GM12878 (cell line): ENCODE results near the gene AXIN1. TPM values are rescaled to one million over a fixed set of nuclear protein-coding genes. Genes with fewer than 3 reads are reported as not detected.

Experiments used
- ATAC-seq: fragments of 200-7000 bp; cut with Tn5 transposase; 3 replicates; pipeline ENCODE4 v1.9.1; 2020; ENCODE audit warnings: mild to moderate bottlenecking, moderate library complexity
- BruUV-seq: library from RNA; stranded (reverse); fragments of 400-500 nt; replicated peaks from 2 replicates; lab custom pipeline; 2021; lab: Mats Ljungman, UMichigan
- CTCF ChIA-PET: fragments of 300-600 bp; sonication (Branson Sonifier 250); formaldehyde crosslinking; extraction: SDS; loops from one replicate; lab custom pipeline; 2021; ENCODE audit warnings: inconsistent platforms; lab: Yijun Ruan, JAX
- POLR2A ChIA-PET: fragments of 350-600 bp; formaldehyde crosslinking; extraction: SDS; loops from one replicate; lab custom pipeline; 2021; ENCODE audit warnings: inconsistent platforms; lab: Charles Lee
- RAD21 ChIA-PET: fragments of 300-600 bp; sonication (Branson Sonifier 250); formaldehyde crosslinking; loops from one replicate; lab custom pipeline; 2023; ENCODE audit warnings: antibody characterized with exemption; ENCODE audit not compliant: unreplicated experiment; lab: Charles Lee
- SMC1A ChIA-PET: fragments of 300-600 bp; sonication (Branson Sonifier 250); formaldehyde crosslinking; loops from one replicate; lab custom pipeline; 2023; ENCODE audit not compliant: unreplicated experiment, uncharacterized antibody; lab: Charles Lee
- DNase-seq: peaks from one replicate; pipeline ENCODE4 v3.0.0-alpha.2; 2011; ENCODE audit warnings: low read depth, low spot score
- FAIRE-seq: peaks from 3 replicates; lab custom pipeline; 2011; peaks lifted over from hg19 to GRCh38; lab: Jason Lieb, UNC
- H2AFZ ChIP-seq: 2 replicates; pipeline ENCODE4 v1.6.0; 2011; ENCODE audit warnings: low read depth, low read length, control low read depth; ENCODE audit not compliant: control insufficient read depth
- H3K27ac ChIP-seq: 2 replicates; pipeline ENCODE4 v1.5.1; 2011; ENCODE audit warnings: control low read depth; ENCODE audit not compliant: control insufficient read depth, insufficient read depth
- H3K27me3 ChIP-seq, 2 experiments: replicated peaks in 1 of 2; 2 replicates each; pipeline versions ENCODE4 v1.6.0 to v1.6.1; 2011; ENCODE audit warnings: low read length in 1 of 2; ENCODE audit not compliant: control insufficient read depth in 2 of 2, insufficient read depth in 2 of 2
- H3K36me3 ChIP-seq, 2 experiments: 2 replicates each; pipeline ENCODE4 v1.5.1; 2011; ENCODE audit warnings: low read length in 1 of 2; ENCODE audit not compliant: control insufficient read depth in 2 of 2, insufficient read depth in 2 of 2
- H3K4me1 ChIP-seq: 2 replicates; pipeline ENCODE4 v1.6.1; 2011; ENCODE audit warnings: mild to moderate bottlenecking, low read length, moderate library complexity, mixed read lengths; ENCODE audit not compliant: control insufficient read depth, insufficient read depth
- H3K4me2 ChIP-seq: 2 replicates; pipeline ENCODE4 v1.6.0; 2011; ENCODE audit warnings: control low read depth; ENCODE audit not compliant: control insufficient read depth, insufficient read depth
- H3K4me3 ChIP-seq: fragments of 200-600 bp; sonication (generic); 2 replicates; pipeline ENCODE4 v1.5.1; 2016
- H3K79me2 ChIP-seq: 2 replicates; pipeline ENCODE4 v1.6.0; 2011; ENCODE audit warnings: low read length; ENCODE audit not compliant: control insufficient read depth, insufficient read depth
- H3K9ac ChIP-seq: 2 replicates; pipeline ENCODE4 v1.8.0; 2011; ENCODE audit warnings: low read length, control low read depth, mixed read lengths; ENCODE audit not compliant: control insufficient read depth, insufficient read depth
- H3K9me3 ChIP-seq: replicated peaks from 3 replicates; pipeline ENCODE4 v1.5.1; 2011; ENCODE audit warnings: mild to moderate bottlenecking, low read length; ENCODE audit not compliant: control insufficient read depth, insufficient read depth
- H4K20me1 ChIP-seq: 2 replicates; pipeline ENCODE4 v1.6.0; 2011; ENCODE audit not compliant: control insufficient read depth, insufficient read depth
- ATF2 ChIP-seq: IDR thresholded peaks from 2 replicates; pipeline ENCODE4 v1.6.1; 2012; ENCODE audit warnings: low read length, inconsistent platforms
- EGR1 ChIP-seq, 2 experiments: IDR thresholded peaks; 1 replicate in 1 of 2; 2 replicates in 1 of 2; pipeline ENCODE4 v1.6.1; 2011 to 2012; ENCODE audit warnings: low read depth in 2 of 2, low read length in 2 of 2, borderline replicate concordance in 1 of 2, mild to moderate bottlenecking in 1 of 2, moderate library complexity in 1 of 2
- NFXL1 ChIP-seq: fragments of 450-650 bp; IDR thresholded peaks from 2 replicates; pipeline ENCODE4 v1.6.1; 2017; ENCODE audit warnings: antibody characterized with exemption, mild to moderate bottlenecking, borderline replicate concordance
- NR2C2 ChIP-seq: IDR thresholded peaks from 2 replicates; pipeline ENCODE4 v1.6.1; 2011; ENCODE audit warnings: borderline replicate concordance, low read depth; ENCODE audit not compliant: control insufficient read depth, insufficient read length
- NRF1 ChIP-seq: conservative IDR thresholded peaks from 2 replicates; pipeline ENCODE4 v1.6.1; 2011; ENCODE audit warnings: mild to moderate bottlenecking, low read depth, low read length, improper control_type of control experiment
- SIN3A ChIP-seq: IDR thresholded peaks from 2 replicates; pipeline ENCODE4 v1.6.1; 2012; ENCODE audit warnings: low read depth, low read length, improper control_type of control experiment
- SREBF1 ChIP-seq: IDR thresholded peaks from 2 replicates; pipeline ENCODE4 v1.6.1; 2012; ENCODE audit warnings: mild to moderate bottlenecking, low read length
- TARDBP ChIP-seq: IDR thresholded peaks from 2 replicates; pipeline ENCODE4 v1.6.1; 2016; ENCODE audit warnings: borderline replicate concordance
- USF1 ChIP-seq: IDR thresholded peaks from 2 replicates; pipeline ENCODE4 v1.6.1; 2011; ENCODE audit warnings: borderline replicate concordance, low read depth, mild to moderate bottlenecking, moderate library complexity, mixed read lengths, low read length; ENCODE audit not compliant: insufficient read depth; ENCODE audit errors: extremely low read length
- WGBS: methylation state at CpG from one replicate; pipeline ENCODE4 v1.1.6; 2016; ENCODE audit warnings: low lambda C conversion rate; ENCODE audit not compliant: insufficient replicate concordance, insufficient coverage; ENCODE audit errors: missing lambda C conversion rate; 5-methylcytosine and 5-hydroxymethylcytosine counted together
- in situ Hi-C: fragments of 300-500 bp; cut with MboI; formaldehyde crosslinking; loops from 9 replicates; pipeline ENCODE4 v1.14.3; 2018; ENCODE audit warnings: mixed read lengths
- intact Hi-C: fragments of 100-400 bp; cut with micrococcal nuclease; formaldehyde crosslinking; loops from one replicate; pipeline ENCODE4 v1.14.2; 2022; ENCODE audit not compliant: unreplicated experiment
- polyA plus RNA-seq, 11 experiments: library from polyadenylated mRNA; depleted of rRNA in 4 of 11; unstranded in 6 of 11; stranded (reverse) in 5 of 11; fragments of >200 nt; fragmentation: Nextera tagmentation in 4 of 11; fragmentation: Illumina TruSeq in 1 of 11; extraction: Ambion mirVana in 4 of 11; extraction: Trizol in 1 of 11; gene quantifications; 1 replicate in 1 of 11; 2 replicates in 10 of 11; pipeline versions ENCODE4 v1.2.1 to v1.2.3, GENCODE V29; 2011 to 2016; ENCODE audit warnings: inconsistent platforms in 2 of 11, missing spikeins in 2 of 11, low read depth in 1 of 11
- total RNA-seq, 4 experiments: library from RNA; depleted of rRNA in 3 of 4; stranded (reverse); fragments of >200 nt in 3 of 4; fragmentation: Illumina TruSeq in 1 of 4; extraction: Trizol in 1 of 4; gene quantifications; 2 replicates each; pipeline versions ENCODE4 v1.2.1 to v1.2.3, GENCODE V29; 2013 to 2021
- TF ChIP-seq, protein P1 (sequence below): fragments of 150-350 bp; IDR thresholded peaks from 2 replicates; pipeline ENCODE4 v1.6.1; 2014; ENCODE audit warnings: mild to moderate bottlenecking, low read depth, low read length

AXIN1 gene
- total and polyA plus RNA-seq, 10 of the 15 experiments (the other 5 are each of a cell fraction or from before 2014, with no cell fraction given), result 0.26 to 27.1 (median 7.7) TPM

GRCh38 chr16:301950-302349 is 50.6 kb downstream of the AXIN1 start:
- H2AFZ ChIP-seq, result no peak overlapping the region
- FAIRE-seq, result no peak
- WGBS, result 98% methylated on average over 13 of the region's 13 CpGs
- H3K79me2 ChIP-seq, result no peaks in the 10 kb centered on the region
- no peak overlapping the region for H3K4me3 ChIP-seq
- H3K4me2 ChIP-seq, result no peak overlapping the region
- DNase-seq, result no peak
- ATAC-seq, result no peak
- POLR2A ChIA-PET, result no interaction called here
- intact Hi-C loops (no loop called here), in situ Hi-C loops (no loop called here)
- RAD21 ChIA-PET, result no interaction called here
- SMC1A ChIA-PET, result no interaction called here
- no peak overlapping the region for H3K27ac ChIP-seq
- no peaks in the 10 kb centered on the region for H4K20me1 ChIP-seq
- CTCF ChIA-PET, result no interaction called here
- H3K27me3 ChIP-seq, result no peaks in the 10 kb centered on the region
- H3K9ac ChIP-seq, result no peak overlapping the region
- no peaks in the 10 kb centered on the region for H3K9me3 ChIP-seq
- no TSS peak for BruUV-seq
- no peaks in the 10 kb centered on the region for H3K4me1 ChIP-seq
- H3K36me3 ChIP-seq, result peaks cover 3 to 10% of the 10 kb centered on the region in 2 experiments; a peak in 3 of 4 replicates
- TF ChIP-seq EGR1 (IDR thresholded peaks at IDR 0.05; ENCODE audit: borderline replicate concordance in 1 of 2, low read depth in 2 of 2, low read length in 2 of 2) (no peak), NFXL1 (no peak), ATF2 (no peak), NRF1 (no peak), USF1 (no peak), TARDBP (no peak), SREBF1 (no peak), NR2C2 (no peak), SIN3A (no peak)
- TF ChIP-seq, protein P1, sequence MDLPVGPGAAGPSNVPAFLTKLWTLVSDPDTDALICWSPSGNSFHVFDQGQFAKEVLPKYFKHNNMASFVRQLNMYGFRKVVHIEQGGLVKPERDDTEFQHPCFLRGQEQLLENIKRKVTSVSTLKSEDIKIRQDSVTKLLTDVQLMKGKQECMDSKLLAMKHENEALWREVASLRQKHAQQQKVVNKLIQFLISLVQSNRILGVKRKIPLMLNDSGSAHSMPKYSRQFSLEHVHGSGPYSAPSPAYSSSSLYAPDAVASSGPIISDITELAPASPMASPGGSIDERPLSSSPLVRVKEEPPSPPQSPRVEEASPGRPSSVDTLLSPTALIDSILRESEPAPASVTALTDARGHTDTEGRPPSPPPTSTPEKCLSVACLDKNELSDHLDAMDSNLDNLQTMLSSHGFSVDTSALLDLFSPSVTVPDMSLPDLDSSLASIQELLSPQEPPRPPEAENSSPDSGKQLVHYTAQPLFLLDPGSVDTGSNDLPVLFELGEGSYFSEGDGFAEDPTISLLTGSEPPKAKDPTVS, result no peak
